ENCODE data around the gene MNT.

Gene MNT

DNA sequence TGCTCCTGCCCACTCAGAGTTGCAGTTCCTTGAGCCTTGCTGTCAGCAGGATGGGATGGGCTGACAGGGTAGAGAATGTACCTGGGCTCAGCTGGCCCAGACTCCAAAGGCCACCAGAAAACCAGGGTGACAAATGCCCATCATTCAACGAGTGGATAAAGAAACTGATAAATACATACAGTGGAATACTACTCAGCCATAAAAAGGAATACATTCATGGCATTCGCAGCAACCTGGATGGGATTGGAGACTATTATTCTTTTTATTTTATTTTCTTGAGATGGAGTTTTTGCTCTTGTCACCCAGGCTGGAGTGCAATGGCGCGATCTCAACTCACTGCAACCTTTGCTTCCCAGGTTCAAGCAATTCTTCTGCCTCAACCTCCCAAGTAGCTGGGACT is 43.6 kb downstream of the MNT start:
- Histone ChIP-seq H3K4me3 (replicated peaks; ENCODE audit: insufficient read depth, low read length) (no peak overlapping the region), H3K27ac (replicated peaks) (no peak overlapping the region), H3K27me3 (ENCODE audit: insufficient read depth, poor library complexity, severe bottlenecking) (no peaks in the 10 kb centered on the region)
- no peak for DNase-seq (ENCODE audit: low read depth in 1 of 2, low spot score in 1 of 2)
- TF ChIP-seq GABPA (IDR thresholded peaks at IDR 0.05; ENCODE audit: low read depth) (no peak), POLR2AphosphoS5 (IDR thresholded peaks at IDR 0.05; ENCODE audit: low read depth) (no peak), SPI1 (IDR thresholded peaks at IDR 0.05; ENCODE audit: borderline replicate concordance, low read depth) (no peak)
- TF ChIP-seq, protein P1, sequence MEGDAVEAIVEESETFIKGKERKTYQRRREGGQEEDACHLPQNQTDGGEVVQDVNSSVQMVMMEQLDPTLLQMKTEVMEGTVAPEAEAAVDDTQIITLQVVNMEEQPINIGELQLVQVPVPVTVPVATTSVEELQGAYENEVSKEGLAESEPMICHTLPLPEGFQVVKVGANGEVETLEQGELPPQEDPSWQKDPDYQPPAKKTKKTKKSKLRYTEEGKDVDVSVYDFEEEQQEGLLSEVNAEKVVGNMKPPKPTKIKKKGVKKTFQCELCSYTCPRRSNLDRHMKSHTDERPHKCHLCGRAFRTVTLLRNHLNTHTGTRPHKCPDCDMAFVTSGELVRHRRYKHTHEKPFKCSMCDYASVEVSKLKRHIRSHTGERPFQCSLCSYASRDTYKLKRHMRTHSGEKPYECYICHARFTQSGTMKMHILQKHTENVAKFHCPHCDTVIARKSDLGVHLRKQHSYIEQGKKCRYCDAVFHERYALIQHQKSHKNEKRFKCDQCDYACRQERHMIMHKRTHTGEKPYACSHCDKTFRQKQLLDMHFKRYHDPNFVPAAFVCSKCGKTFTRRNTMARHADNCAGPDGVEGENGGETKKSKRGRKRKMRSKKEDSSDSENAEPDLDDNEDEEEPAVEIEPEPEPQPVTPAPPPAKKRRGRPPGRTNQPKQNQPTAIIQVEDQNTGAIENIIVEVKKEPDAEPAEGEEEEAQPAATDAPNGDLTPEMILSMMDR (IDR thresholded peaks at IDR 0.05; ENCODE audit: insufficient read depth, low read length): no peak
- TF ChIP-seq, protein P2, sequence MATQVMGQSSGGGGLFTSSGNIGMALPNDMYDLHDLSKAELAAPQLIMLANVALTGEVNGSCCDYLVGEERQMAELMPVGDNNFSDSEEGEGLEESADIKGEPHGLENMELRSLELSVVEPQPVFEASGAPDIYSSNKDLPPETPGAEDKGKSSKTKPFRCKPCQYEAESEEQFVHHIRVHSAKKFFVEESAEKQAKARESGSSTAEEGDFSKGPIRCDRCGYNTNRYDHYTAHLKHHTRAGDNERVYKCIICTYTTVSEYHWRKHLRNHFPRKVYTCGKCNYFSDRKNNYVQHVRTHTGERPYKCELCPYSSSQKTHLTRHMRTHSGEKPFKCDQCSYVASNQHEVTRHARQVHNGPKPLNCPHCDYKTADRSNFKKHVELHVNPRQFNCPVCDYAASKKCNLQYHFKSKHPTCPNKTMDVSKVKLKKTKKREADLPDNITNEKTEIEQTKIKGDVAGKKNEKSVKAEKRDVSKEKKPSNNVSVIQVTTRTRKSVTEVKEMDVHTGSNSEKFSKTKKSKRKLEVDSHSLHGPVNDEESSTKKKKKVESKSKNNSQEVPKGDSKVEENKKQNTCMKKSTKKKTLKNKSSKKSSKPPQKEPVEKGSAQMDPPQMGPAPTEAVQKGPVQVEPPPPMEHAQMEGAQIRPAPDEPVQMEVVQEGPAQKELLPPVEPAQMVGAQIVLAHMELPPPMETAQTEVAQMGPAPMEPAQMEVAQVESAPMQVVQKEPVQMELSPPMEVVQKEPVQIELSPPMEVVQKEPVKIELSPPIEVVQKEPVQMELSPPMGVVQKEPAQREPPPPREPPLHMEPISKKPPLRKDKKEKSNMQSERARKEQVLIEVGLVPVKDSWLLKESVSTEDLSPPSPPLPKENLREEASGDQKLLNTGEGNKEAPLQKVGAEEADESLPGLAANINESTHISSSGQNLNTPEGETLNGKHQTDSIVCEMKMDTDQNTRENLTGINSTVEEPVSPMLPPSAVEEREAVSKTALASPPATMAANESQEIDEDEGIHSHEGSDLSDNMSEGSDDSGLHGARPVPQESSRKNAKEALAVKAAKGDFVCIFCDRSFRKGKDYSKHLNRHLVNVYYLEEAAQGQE (IDR thresholded peaks at IDR 0.05; ENCODE audit: insufficient replicate concordance, low read depth): no peak

DNA sequence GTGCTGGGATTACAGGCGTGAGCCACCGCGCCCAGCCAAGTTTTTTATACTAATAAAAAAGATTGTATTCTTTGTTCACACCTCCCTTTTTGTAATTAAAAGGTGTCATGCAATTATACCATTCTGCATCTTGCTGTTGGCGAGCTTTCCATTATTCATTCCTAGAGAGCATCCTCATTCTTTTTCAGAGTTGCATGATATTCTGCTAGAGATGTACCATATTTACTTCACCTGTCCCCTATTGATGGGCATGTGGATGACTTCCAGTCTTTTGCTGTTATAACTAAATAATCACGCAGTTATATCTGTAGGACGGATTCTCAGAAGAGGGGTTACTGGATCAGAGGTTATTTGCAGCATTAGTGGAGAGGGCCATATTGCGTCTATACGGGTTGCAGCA is 46.5 kb downstream of the MNT start:
- TF ChIP-seq GABPA (IDR thresholded peaks at IDR 0.05; ENCODE audit: low read depth): no peak
- TF ChIP-seq, protein P2 (IDR thresholded peaks at IDR 0.05; ENCODE audit: insufficient replicate concordance, low read depth): no peak
- TF ChIP-seq SPI1 (IDR thresholded peaks at IDR 0.05; ENCODE audit: borderline replicate concordance, low read depth): no peak
- Histone ChIP-seq H3K27ac (replicated peaks) (no peak overlapping the region), H3K27me3 (ENCODE audit: insufficient read depth, poor library complexity, severe bottlenecking) (no peaks in the 10 kb centered on the region), H3K4me3 (replicated peaks; ENCODE audit: insufficient read depth, low read length) (no peak overlapping the region)
- no peak for DNase-seq (ENCODE audit: low read depth in 1 of 2, low spot score in 1 of 2)

- no peak overlapping the region for H3K27ac ChIP-seq (replicated peaks)
- no peaks in the 10 kb centered on the region for H3K27me3 ChIP-seq (ENCODE audit: insufficient read depth, poor library complexity, severe bottlenecking)
- TF ChIP-seq POLR2AphosphoS5 (IDR thresholded peaks at IDR 0.05; ENCODE audit: low read depth): no peak
- no peak overlapping the region for H3K4me3 ChIP-seq (replicated peaks; ENCODE audit: insufficient read depth, low read length)
- DNase-seq (ENCODE audit: low read depth in 1 of 2, low spot score in 1 of 2): no peak
Observed at GRCh38 chr17:2351269-2351668, 49.6 kb downstream of the MNT start.

GRCh38 chr17:2347805-2348685 is 52.8 kb downstream of the MNT start:
- Histone ChIP-seq H3K27me3 (ENCODE audit: insufficient read depth, poor library complexity, severe bottlenecking) (no peaks in the 10 kb centered on the region), H3K4me3 (replicated peaks; ENCODE audit: insufficient read depth, low read length) (no peak overlapping the region), H3K27ac (replicated peaks) (no peak overlapping the region)
- no peak for DNase-seq (ENCODE audit: low read depth in 1 of 2, low spot score in 1 of 2)
- TF ChIP-seq POLR2AphosphoS5 (IDR thresholded peaks at IDR 0.05; ENCODE audit: low read depth) (no peak), SPI1 (IDR thresholded peaks at IDR 0.05; ENCODE audit: borderline replicate concordance, low read depth) (no peak), GABPA (IDR thresholded peaks at IDR 0.05; ENCODE audit: low read depth) (no peak)
- TF ChIP-seq, protein P2 (IDR thresholded peaks at IDR 0.05; ENCODE audit: insufficient replicate concordance, low read depth): no peak
- TF ChIP-seq, protein P1 (IDR thresholded peaks at IDR 0.05; ENCODE audit: insufficient read depth, low read length): no peak
